Breast epithelium (tissue), 3 donors: ENCODE results near the gene LDLRAD3.

Experiments
- CTCF ChIP-seq, 3 donors: fragments of 450-650 bp; IDR thresholded peaks; one replicate each; pipeline ENCODE4 v1.5.1; 2016 to 2017; ENCODE audit warnings: antibody characterized with exemption in 3 of 3, mild to moderate bottlenecking in 3 of 3, moderate library complexity in 3 of 3
- POLR2AphosphoS5 ChIP-seq, 3 donors: sonication (generic); formaldehyde crosslinking; IDR thresholded peaks; one replicate each; pipeline ENCODE4 v1.6.1; 2017; ENCODE audit warnings: antibody characterized with exemption in 3 of 3

GRCh38 chr11:36002796-36003195 is 58.9 kb downstream of the LDLRAD3 start:
- TF ChIP-seq CTCF (IDR thresholded peaks at IDR 0.05), result no peak
- no peak for TF ChIP-seq POLR2AphosphoS5 (IDR thresholded peaks at IDR 0.05)
